GM19351 (cell line): Measurements from ENCODE around the gene HIVEP2.

ENCODE experiments used
- ATAC-seq: cut with Tn5 transposase; IDR thresholded peaks from one replicate; pipeline ENCODE4 v1.9.1; 2021; ENCODE audit warnings: mild to moderate bottlenecking, moderate library complexity; ENCODE audit not compliant: unreplicated experiment

Gene HIVEP2

DNA sequence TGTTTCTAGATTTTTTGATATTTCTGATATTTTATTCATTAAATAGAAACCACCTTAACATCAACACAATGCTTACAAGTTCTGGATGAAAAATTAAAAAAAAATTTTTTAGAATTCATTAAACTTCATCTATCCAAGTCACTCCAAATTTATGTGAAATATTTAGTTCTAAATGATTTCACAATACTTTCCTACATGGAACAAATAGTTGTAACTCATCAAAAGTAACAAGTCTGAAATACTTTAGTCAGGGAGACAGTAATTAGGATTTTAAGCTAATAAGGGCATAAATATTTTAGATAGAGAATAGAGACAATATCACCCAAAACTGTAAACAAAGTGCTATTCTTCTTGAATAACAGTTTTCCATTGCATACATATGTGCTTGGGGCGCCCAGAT lies 147.8 kb downstream of the HIVEP2 start:
- ATAC-seq = no peak

DNA sequence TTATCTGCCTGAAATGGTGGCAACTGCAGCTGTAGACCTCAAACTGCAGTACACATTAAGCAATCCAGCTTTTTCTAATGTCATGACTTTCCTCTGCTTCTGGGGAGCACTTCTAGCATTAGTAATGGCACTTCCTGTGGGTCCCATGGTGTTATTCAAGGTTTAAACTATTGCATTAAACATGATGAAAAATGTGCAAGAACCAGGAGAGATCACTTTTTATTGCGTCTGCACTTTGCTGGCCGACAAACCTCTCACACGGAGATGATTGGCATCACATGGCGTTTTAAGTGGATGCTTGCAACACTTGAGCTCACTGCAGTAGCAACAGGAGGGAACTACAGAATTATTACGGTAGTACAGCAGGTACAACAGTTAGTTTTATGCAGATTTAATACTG lies 148.4 kb downstream of the HIVEP2 start:
- ATAC-seq = no peak

DNA sequence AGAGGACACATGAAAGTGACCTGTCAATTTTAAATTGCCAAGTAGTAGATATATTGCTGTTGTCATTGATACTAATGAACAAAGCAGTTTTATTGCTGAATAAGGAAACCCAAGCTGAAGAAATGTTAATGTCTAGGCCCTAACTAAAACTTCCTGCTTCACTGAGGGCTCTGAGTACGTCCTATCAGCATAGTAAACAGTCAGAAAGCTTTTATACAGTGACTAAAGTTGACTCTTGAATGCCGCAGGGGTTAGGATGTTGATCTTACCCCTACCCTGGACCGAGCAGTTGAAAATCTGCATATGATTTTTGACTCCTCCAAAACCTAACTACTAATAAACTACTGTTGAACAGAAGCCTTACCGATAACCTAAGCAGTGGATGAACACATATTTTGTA lies 149.0 kb downstream of the HIVEP2 start:
- ATAC-seq = no peak

DNA sequence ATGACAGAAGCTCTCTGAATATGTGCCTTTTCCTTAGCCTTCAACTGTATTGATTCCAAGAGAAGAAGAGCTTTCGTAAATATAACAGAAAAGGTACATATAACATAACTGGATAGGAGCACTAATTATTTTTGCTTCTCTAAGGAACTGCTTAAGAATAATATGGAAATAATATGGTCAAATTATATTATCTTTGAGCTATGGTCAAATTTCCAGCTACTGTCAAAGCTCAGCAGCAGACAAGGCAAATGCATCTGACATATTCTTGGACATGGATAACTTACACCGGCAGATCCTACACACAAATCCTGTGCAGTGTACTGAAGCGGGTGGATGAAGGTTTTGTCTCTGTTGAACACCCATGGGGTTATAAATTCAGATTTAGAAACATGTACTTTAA lies 150.6 kb downstream of the HIVEP2 start:
- ATAC-seq = no peak

DNA sequence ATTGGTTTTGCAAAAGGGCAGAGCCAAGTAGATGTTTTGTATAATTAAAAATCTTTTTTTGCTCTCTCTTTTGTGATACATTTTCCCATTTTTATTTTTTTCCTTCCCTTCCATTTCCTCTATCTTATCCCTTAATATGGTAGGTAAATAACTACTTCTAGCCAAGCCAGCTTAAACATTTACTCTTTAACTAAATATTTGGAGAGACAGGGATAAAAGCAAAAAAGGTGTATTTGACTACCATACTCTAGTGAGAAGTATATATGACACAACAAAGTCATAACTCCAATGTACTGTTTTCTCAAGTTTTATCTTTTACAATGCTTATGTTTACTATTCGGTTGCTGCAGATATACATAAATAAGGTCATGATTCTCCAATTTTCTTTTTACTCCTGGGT lies 154.7 kb downstream of the HIVEP2 start:
- no peak for ATAC-seq

DNA sequence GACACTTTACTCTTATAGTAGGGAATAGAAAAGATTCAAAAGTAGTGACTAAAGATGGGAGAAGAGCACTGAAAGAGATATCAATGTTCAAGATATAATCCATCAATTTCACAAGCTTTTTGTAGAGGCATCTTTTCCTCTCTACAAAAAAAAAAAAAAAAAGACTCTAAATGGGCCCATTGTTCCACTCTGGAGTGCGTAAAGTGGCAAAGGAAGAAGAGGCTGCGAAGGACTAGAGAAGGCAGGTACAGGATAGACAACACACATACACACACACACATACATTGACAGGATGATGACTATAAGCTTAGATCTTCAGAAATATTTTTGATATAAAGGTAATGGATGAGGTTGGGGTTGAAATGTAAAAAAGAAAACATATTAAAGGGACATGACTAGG lies 157.6 kb downstream of the HIVEP2 start:
- ATAC-seq = no peak

DNA sequence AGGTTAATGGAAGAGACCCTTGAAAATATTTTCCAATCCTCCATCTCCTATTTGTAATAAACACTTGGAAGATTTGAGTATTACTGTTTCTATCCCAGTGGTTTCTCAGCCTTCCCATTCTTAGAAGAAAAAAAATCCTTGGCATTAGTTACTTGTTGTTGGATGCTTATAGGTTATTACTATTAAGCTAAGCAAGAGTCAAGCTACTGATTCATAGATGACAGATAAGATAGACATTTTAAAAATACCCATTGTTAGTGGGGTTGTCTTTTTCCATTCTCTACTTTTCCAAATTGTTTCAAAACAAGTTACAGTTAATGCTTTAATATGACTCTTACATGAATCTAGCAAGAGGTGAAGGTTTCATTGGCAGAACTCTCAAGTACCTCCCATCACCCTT lies 158.5 kb downstream of the HIVEP2 start:
- ATAC-seq = no peak

DNA sequence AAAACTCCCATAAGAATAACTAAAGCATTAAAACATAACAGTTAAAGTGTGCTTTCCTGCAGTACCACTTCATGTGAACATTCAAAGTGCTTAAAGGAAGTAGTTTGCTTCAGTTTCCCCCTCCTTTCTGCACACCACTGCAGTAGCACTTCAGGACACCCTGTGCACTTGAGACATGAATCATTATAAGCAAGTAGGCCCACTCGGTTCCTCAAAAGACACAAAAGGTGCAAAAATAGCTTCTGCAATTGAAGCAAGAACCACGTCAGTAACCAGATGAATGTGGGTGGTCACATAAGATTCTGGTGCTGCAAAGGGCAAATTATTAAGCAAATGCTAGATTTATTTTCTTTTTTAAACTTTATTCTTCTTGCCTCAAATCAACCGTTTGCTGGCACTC lies 160.6 kb downstream of the HIVEP2 start:
- peak; percentile 100 for ATAC-seq

DNA sequence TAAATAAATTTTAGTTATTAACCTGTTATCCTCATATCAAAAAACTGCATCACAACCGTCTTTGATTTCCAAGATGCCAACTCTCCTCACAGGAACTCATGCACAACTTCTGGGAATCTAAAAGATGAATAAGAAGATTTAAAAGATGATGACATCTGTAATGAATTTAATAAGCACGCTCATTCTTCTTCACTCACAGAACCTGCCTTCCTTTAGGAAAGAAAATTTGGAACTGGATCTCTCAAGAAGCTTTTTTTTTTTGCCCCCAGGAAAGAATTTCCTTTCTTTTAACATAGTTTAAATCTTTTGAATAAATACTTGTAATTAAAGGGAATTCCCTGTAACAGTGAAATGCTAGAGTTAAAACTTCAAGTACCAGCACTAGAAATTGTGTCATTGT lies 161.5 kb downstream of the HIVEP2 start:
- ATAC-seq = no peak

DNA sequence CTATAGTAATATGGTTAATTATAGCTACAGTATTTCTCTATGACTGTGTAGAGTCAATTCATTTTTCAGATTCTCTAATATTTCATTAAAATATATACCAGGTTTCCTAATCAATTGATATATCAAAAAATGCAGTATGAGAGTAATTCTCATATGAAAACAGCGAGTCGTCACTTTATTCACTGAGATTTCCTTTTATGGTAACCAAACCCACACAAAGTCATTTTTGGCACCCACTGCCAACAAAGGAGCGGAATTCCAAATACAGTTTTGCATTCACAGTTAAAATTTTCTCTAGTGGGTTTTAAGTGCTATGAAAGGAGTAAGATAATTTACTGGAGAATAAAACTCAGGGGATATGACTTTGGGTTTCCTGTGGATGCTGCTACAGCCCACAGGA lies 163.8 kb downstream of the HIVEP2 start:
- no peak for ATAC-seq

DNA sequence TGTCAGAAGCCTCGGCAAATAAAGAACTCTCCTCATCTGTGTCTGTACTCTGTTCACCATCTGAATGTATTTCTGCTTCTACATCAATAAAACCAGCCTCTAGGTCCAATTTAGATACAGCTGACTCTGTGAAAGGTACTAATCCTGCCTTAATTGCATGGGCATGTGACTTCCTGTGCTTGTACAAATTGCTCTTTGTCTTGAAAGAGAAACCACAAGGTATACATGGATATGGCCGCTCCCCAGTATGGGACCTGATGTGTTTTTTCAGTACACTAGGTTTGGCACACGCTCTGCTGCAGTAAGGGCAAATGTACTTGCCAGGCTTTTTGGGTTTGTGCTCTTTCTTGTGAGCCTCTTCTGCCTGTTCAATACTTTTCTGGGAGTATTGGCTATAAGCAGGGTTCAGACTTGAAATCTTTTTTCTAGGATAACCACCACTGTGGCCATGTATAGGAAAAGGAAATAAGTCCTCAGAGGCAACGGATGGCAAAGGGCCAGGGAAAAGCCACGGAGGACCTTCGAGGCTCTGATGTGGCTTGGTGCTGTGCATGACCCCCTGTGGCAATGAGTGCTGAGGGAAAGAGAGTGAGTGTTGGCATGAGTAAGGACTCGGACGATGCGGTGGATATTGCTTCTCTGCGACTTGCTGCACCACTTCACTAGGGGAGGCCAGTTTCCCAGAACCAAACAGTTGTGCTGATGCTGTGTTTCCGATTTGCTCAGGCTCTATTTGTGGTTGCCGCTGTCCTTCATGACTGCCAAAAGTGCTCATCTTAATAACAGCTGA lies 170.9 kb downstream of the HIVEP2 start:
- no peak for ATAC-seq

DNA sequence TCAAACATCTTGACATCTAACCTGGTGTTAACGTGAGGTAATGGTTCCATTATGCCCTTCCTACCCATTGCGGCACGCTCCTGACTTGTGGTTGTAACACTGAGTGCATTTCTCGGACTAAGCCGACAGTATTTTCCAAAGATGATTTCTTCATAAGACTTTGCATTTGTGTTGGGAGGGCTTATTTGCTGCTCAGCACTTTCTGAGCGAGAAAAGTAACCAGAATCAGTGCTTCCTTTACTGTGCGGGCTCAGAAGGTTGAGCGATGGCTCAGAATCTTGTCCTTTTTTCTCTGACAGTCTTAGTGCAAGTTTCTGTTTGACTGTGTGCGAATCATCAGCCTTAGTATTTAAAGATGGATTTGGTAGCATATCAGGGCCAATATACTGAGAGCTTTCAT lies 171.7 kb downstream of the HIVEP2 start:
- no peak for ATAC-seq

DNA sequence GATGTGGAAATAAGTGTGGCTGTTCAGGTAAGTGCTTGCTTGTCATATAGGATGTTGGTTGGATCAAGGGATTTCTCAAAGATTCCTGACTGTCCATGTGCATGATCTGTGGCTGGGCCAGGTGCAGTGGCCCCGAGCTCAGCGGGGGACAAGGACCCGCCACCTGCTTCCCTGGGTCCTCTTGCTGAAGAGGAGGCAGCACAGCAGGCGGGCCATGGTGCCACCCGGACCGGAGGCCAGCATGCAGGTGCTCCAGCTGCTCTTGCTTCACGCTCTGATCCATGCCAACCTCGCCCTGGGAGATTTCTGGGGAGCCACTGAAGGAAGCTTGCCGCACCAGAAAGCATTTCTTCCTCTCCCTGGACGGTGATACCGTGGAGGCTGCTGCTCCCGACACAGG lies 173.8 kb downstream of the HIVEP2 start:
- ATAC-seq = no peak

DNA sequence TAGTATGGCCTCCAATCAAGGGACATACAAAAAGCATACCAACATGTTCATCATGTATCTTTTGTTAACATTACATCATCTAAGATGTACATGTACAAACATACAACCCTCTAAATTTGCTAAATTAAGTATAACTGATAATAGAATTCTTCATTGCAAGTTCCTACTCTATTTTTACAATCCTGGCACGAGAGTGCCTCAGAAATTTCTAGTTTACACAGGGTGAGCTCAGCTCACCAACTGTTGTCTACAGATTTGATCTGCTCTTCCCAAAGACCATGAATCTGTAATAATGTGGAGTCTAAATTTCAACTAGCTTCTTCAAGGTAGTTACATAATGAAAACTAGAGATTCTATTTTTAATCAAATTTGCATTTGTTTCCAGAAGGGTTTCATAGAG lies 179.7 kb downstream of the HIVEP2 start:
- no peak for ATAC-seq

DNA sequence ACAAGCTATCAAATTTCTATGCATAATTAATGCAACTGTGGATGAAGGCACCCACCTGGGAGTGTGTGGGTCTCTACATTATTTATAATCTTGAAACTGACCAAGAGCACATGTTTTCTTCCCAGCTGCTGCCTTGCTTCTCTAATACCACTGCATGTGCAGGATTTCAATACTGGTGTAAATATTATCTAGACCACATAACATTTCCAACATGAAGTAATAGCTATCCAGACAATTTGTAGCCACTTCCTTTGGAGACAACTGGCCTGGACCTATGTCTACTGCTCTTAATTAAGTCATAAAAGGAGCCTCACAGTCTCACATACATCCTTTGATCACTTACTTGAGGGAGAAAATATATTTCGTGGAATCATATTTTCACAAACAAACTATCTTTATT lies 180.7 kb downstream of the HIVEP2 start:
- no peak for ATAC-seq

DNA sequence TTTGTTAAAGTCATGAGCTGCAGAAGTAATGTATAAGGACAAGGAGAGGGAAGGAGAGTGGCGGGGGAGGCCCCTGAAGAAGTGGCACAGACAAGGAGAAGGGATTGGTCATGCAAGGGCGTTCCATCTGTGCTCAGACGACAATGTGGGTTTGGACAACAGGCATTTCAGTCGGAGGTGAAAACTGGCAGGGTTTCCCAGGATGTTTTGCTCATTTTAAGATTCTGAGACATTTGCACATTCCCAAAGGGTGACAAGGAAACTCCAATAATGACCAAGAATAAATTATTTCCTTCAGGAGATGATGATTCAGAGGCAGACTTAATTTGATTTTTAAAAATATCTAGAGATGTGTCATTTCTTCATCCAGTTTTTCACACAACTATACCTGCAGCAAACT lies 181.8 kb downstream of the HIVEP2 start:
- ATAC-seq = no peak

DNA sequence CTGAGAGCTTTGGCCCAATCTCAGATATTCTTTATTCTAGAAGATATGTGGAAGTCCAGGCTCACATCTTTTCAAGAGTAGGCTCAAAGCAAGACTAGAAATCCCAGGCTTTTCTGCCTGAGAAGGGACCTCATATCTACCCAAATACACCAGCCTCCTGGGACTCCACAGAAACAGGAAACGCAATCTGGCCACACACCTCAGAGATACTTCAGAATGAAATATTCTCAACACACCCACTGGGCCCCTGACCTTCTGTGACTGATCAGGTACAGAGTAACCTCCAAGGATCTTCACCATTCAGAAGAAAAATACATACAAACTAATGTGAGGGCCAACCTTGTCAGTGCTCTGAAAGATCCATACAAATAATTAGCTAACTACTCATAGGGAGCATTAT lies 183.2 kb downstream of the HIVEP2 start:
- peak; percentile 94 for ATAC-seq

DNA sequence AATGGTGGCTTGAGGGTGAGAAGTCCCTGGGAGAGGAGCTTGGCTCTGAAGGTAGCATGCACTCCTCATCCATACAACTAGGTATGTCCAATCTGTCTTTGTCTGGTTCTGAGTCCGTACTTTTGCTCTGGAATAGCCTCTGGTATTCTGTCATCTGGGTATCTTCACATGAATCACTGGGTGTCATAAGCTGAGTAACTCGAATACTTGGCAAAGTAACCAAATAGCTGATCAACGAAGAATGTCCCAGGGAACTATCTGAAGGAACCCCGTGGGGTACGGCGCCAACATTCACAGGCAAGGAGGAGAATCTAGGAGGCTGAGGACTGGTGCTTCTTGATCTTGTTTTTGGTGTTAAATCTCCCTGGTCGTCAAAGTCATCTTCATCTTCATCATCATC lies 184.8 kb downstream of the HIVEP2 start:
- no peak for ATAC-seq

DNA sequence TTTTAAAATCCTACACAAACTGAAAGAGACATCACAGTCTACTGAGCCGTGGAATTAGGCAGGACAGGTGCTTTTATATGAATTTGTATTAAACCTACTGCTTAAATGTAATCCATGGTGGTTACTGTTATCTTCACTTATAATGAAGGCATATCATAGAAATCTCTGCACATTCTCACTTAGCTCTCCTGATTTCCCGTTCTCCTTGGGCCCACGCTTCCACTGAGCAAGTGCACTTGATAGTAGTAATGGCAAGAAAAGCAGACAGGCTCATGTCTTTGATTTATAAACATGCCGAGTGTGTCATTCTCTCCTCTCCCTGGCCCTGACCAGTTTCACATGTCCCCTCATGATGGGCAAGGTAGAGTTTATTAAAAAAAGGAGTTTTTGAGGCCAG lies 186.3 kb downstream of the HIVEP2 start:
- ATAC-seq = no peak

DNA sequence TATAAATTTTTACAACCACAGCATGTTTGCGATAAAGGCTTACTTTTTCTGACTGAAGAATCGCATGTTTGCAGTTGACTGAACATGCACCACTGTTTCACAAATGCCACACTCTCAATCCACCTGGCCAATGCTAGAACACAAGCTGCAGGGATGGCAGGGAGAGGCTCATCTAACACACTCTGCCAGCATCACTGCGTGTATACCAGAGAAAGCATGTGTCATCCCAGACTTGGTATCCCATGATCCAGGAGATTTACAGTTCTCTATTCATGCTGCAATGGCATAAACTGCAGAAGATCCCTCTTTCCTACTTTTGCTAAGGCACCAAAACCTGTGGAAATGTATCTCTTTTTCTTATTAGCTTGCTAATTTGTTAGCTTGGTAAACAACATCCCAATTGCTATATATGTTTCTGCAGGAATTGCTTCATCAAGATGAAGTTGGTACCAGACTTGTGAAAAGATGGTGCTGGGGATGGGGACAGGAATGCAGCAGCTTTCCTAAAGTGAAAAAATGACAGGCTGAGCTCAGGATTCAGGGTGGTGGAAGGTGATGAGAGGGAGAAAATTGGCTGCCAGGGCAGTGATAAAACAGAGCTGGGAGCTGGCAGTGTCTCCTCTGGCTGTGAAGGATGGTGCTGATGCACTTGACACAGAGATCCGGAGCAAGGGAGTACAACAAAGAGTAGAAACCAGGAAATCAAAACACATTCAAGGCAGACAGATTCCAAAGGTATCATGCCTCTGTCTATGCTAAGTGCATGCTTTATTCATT lies 186.9 kb downstream of the HIVEP2 start:
- no peak for ATAC-seq

DNA sequence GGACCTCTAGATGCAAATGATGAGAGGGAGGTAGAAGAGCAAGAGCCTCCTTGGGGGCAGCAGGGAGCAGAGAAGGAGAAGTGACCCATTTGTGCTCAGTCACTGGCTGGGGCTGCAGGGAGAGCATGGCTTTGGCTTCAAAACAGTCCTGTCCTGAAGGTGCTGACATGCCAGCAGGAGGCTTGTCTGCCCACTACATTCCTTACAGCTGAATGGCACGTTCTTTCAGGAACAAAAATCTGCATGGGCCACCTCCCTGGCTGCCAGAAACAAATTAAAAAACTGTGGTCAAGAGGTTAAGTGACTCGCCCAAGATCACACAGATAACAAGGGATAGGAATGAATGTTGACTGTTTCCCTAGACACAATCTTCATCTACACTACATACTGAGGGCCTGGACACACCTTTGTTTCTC lies 188.8 kb downstream of the HIVEP2 start:
- ATAC-seq = no peak

DNA sequence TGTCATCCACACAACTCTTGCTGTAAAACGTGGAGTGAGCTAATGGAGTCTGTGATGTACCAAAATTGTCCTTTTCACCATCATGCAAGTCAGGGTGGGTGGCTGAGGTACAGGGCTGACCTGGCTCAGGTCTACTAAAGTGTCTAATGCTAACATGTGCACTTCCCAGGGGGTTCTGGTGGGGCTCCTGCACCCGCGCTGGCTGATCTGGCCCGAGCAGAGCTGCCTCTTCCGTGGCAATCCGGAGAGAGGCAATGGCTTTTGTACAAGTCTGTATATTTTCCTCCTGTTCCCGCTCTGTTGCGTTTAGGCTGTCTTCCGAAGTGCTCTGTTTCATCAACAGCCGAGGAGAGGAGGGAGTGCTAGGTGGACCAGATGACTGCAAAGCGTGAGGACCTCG lies 191.8 kb downstream of the HIVEP2 start:
- ATAC-seq = no peak

DNA sequence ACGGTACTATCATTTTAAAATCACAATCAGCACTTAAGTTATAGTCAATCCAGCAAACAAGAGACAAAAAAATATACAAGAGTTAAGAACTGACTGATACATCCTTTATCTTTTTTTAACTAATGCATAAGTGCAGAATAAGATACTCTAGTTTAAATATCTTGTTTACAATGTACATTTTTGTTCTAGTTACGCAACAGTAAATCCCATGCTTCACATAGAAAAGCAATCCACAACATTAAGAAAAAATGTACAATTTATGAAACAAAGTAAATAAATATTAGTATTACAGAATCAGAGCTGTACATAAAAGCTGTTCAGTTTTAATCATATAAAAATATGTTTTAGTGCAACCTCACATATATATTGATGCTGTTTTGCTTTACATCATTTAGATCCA lies 192.6 kb downstream of the HIVEP2 start:
- no peak for ATAC-seq
